Aorta (tissue), 5 donors: ENCODE results near the gene MGMT. TPM values are rescaled to one million over a fixed set of nuclear protein-coding genes. Genes with fewer than 3 reads are reported as not detected.

Experiments used
- ATAC-seq: fragments of 200-7000 bp; cut with Tn5 transposase; one replicate; pipeline ENCODE4 v1.9.1; 2022; ENCODE audit warnings: moderate library complexity; ENCODE audit not compliant: low FRiP score
- DNase-seq, 2 donors: peaks; one replicate each; pipeline ENCODE4 v3.0.0-alpha.2; 2020
- H3K27ac ChIP-seq, 2 donors: one replicate each; pipeline ENCODE4 v1.5.1; 2013; ENCODE audit warnings: low read length in 2 of 2, mild to moderate bottlenecking in 2 of 2, moderate library complexity in 2 of 2, control low read depth in 1 of 2, inconsistent platforms in 1 of 2, low read depth in 1 of 2
- H3K27me3 ChIP-seq, 2 donors: one replicate each; pipeline ENCODE4 v1.6.1; 2013; ENCODE audit warnings: control low read depth in 1 of 2, low read length in 1 of 2, mild to moderate bottlenecking in 1 of 2, moderate library complexity in 1 of 2; ENCODE audit not compliant: insufficient read depth in 2 of 2, control insufficient read depth in 1 of 2
- H3K36me3 ChIP-seq, 2 donors: one replicate each; pipeline ENCODE4 v1.6.1; 2013; ENCODE audit warnings: control low read depth in 1 of 2, low read length in 1 of 2, mild to moderate bottlenecking in 1 of 2; ENCODE audit not compliant: insufficient read depth in 2 of 2, control insufficient read depth in 1 of 2
- H3K4me1 ChIP-seq, 2 donors: one replicate each; pipeline ENCODE4 v1.6.1; 2013; ENCODE audit warnings: low read length in 2 of 2, control low read depth in 1 of 2, mild to moderate bottlenecking in 1 of 2, moderate library complexity in 1 of 2; ENCODE audit not compliant: insufficient read depth in 2 of 2, control insufficient read depth in 1 of 2
- H3K4me3 ChIP-seq, 2 donors: one replicate each; pipeline ENCODE4 v1.5.1; 2013; ENCODE audit warnings: low read length in 2 of 2, control low read depth in 1 of 2, mild to moderate bottlenecking in 1 of 2
- H3K9me3 ChIP-seq: one replicate; pipeline ENCODE4 v1.6.1; 2013; ENCODE audit warnings: mild to moderate bottlenecking, low read length; ENCODE audit not compliant: control insufficient read depth
- WGBS, 2 donors: extraction: QIAGEN DNeasy Blood & Tissue Kit; methylation state at CpG; one replicate each; pipeline ENCODE4 v1.1.7; 2013; 5-methylcytosine and 5-hydroxymethylcytosine counted together
- intact Hi-C, 2 donors: fragments of 100-400 bp; cut with DNase I; formaldehyde crosslinking; loops; one replicate each; pipeline versions ENCODE4 v1.14.2 to v1.15.0; 2022
- polyA plus RNA-seq, 2 donors: library from polyadenylated mRNA; stranded (reverse); fragments of 200-250 nt; gene quantifications; one replicate each; pipeline ENCODE4 v1.2.3, GENCODE V29; 2013
- total RNA-seq, 2 donors: library from RNA; stranded (reverse); fragmentation: NEBNext Ultra II Directional; extraction: Animal tissue kit (Norgen Biotek cat#: 25700); gene quantifications; one replicate each; pipeline ENCODE4 v1.2.1, GENCODE V29; 2021
- donor health status: healthy with polysubstance abuse.
- donor health status: Bipolar disorder and iron deficiency.
- donor health status: DM: no; HTN: no; CAD: no.
- donor health status: DM: no; HTN: no; CAD: no.
- donor health status: DM: yes; HTN: yes; CAD: no.

Gene MGMT
- total and polyA plus RNA-seq, 4 donors: 8.8 to 30.0 (median 14.1) TPM

DNA sequence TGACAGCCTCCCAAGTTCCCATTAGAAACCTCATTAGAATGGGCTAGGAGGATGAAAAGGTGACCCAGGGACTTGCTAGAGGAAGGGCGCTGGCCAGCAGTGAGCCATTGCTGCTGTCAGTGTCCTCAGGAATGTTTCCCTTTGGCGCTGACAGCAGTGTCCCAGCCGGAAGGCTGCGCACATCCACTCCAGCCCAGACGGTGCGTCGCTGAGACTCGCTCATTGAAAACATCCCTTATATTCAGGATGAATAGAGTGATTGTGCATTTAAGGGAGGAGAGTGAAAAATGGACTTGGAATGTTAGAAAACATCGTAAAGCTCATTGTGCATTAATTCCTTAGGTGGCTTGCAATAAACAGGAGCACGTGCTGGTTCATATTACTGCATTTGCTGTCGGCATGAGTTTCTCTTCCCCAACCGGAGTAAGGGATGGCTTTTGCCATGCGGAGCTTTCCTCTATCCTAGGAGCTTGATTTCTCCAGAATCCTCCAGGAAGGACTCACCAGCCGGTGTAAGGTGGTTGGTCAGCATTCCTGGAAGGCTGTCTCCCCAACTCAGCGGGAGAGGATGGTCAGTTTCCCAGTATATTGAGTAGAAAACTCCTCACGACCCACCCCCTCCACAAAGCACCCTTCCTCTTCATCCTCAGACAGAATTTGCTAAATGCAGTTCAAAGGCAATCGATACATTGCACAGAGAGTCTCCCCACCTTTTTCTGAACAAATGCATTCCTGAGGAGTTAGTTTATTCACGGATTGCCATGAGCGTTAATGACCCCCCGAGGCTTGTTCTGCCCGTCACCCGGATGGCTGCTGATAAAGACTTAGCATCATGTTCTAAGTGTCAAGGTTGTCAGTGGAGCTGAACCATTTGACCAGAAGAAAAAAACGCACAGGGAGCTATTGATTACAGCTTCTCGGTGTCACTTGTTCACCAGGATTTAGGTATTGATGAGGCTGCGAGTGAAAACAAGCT lies 295.2 kb downstream of the MGMT start:
- H3K4me3 ChIP-seq: no peak overlapping the region
- 83 to 90% methylated on average over 25 of the region's 25 CpGs for WGBS, 2 donors
- DNase-seq (peak in 1 of 2 donors; percentile 71), ATAC-seq (no peak)
- no peaks in the 10 kb centered on the region for H3K4me1 ChIP-seq
- no peaks in the 10 kb centered on the region for H3K36me3 ChIP-seq
- H3K9me3 ChIP-seq: no peaks in the 10 kb centered on the region
- no peaks in the 10 kb centered on the region for H3K27me3 ChIP-seq
- no peak overlapping the region for H3K27ac ChIP-seq
- intact Hi-C loops: no loop called here

DNA sequence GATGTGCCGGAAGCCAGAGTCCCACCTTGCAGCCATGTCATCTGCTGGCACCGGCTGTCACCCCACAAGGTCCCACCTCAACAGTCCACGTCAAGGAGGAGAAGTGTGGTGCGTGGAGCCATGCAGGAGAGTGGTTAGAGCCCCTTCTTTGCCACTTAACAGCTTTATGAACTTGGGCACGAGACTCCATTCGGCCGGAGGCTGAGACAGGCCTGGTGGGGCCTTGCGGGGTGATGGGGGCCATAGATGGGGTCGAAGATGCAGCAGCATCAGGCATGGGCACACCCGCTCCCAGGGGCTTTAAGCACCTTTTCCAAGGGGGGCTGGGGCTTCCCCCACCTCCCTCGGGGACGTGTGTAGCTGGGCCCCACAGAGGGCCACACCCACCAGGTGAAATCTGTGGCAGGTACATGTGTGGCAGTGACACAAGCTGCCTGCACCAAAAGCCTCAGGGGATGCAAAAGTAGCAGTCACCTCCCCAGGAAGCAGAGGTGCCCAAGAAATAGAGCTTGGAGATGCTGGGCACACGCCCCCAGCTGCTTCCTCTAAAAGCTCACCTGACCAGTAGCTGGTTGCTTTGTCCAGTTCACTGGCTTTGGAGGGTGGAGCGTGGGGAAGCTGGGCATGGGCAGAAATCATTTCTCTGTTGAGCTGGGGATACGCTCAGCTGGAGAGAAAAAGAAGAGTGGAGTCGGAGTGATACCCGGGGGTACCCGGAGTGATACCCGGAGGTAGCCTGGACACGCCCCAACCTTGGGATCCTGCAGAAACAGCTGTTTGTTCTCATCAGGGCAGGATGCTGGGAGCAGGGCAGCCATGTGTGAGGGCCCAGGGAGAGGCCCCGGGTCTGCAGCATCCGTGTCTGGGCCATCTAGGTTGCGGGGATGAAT lies 297.2 kb downstream of the MGMT start:
- Histone ChIP-seq H3K4me1 (no peaks in the 10 kb centered on the region), H3K36me3 (no peaks in the 10 kb centered on the region), H3K9me3 (no peaks in the 10 kb centered on the region), H3K27me3 (no peaks in the 10 kb centered on the region), H3K4me3 (no peak overlapping the region), H3K27ac (no peak overlapping the region)
- DNase-seq (peak in 1 of 2 donors; percentile 46), ATAC-seq (no peak)
- intact Hi-C loops: no loop called here
- 94 to 95% methylated on average over 22 to 23 of the region's 23 CpGs for WGBS, 2 donors

DNA sequence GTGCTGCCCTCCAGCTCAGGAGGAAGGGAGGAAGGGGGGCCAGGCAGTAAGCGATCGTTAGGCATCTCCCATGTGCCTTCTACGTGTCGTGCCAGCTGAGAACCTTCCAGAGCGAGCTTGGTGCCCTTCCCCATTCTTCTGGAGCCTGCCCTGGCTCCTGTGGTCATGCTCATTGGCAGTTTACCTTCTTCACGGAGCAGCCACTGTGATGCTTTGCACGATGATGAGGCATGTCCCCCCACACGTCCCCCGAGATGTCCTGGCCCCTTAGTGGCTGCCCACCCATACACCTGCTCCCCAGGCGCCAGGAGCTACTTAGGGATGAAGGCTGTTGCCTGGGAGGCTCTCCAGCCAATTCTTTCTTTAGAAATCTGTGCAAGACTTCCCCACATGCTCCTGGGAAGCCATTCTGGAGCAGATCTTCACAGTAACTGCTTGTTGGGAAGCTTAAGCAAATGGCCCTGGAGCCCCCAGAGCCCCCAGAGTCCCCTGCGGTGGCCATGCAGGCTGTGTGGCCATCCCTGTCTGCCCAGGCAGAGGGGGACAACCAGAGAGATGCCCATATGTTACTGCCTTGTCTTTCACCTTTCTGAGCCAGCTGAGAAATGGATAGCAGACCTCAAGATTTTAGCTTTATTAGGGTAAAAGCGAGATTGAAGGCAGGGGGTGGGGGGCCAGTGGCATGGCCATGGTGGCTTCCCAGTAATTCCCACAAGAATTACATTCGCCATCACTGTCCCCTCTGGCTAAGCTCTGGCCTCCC lies 298.0 kb downstream of the MGMT start:
- no peak overlapping the region for H3K4me3 ChIP-seq
- H3K9me3 ChIP-seq: no peaks in the 10 kb centered on the region
- H3K36me3 ChIP-seq: no peaks in the 10 kb centered on the region
- H3K4me1 ChIP-seq: no peaks in the 10 kb centered on the region
- intact Hi-C loops: no loop called here
- no peak overlapping the region for H3K27ac ChIP-seq
- H3K27me3 ChIP-seq: no peaks in the 10 kb centered on the region
- WGBS, 2 donors: 91 to 92% methylated on average over 13 of the region's 13 CpGs
- DNase-seq (peak in 1 of 2 donors; percentile 26), ATAC-seq (no peak)

DNA sequence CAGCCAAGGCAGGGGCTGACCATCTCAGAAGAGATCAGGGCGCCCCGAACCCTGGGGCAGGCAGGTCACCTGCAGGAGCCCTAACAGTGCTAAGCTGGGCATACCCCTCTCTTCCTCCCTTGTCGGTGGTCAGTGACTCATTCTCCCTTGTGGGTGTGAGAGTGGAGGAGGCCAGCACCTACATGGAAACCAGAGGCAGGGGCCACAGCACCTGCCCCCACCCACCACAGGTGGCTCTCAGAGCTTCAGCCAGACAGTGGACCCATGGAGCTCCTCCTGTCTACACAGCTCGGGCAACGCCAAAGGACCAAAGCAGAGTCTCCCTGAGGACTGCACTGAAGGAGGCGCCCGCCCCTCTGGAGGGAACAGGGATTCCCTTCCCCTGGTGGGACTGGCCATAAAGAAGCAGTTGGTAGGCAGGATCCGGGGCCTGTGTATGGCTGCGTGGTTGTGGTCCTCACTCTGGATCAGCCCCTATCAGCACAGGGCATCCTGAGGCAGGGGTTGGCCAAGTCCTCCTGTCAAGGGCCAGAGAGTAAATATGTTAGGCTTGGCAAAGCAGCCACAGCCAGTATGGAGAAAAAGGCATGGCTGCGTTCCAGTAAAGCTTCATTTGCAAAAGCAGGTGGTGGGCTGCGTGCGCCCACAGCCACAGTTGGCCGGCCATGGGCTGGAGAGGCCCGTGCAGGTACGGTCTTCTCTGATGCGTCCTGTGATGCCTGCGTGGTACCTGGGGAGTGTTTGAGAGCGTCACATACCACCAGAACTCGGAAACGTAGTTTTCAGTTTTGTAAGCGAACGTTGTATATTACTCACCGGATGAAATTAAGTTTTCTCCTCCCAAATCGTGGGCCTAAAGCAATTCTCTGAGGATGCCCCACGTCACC lies 298.9 kb downstream of the MGMT start:
- Histone ChIP-seq H3K4me3 (no peak overlapping the region), H3K27me3 (no peaks in the 10 kb centered on the region), H3K9me3 (no peaks in the 10 kb centered on the region), H3K4me1 (no peaks in the 10 kb centered on the region), H3K36me3 (no peaks in the 10 kb centered on the region), H3K27ac (no peak overlapping the region)
- DNase-seq (peak in 1 of 2 donors; percentile 50), ATAC-seq (no peak)
- intact Hi-C loops: no loop called here
- WGBS, 2 donors: 92 to 97% methylated on average over 24 to 25 of the region's 25 CpGs

DNA sequence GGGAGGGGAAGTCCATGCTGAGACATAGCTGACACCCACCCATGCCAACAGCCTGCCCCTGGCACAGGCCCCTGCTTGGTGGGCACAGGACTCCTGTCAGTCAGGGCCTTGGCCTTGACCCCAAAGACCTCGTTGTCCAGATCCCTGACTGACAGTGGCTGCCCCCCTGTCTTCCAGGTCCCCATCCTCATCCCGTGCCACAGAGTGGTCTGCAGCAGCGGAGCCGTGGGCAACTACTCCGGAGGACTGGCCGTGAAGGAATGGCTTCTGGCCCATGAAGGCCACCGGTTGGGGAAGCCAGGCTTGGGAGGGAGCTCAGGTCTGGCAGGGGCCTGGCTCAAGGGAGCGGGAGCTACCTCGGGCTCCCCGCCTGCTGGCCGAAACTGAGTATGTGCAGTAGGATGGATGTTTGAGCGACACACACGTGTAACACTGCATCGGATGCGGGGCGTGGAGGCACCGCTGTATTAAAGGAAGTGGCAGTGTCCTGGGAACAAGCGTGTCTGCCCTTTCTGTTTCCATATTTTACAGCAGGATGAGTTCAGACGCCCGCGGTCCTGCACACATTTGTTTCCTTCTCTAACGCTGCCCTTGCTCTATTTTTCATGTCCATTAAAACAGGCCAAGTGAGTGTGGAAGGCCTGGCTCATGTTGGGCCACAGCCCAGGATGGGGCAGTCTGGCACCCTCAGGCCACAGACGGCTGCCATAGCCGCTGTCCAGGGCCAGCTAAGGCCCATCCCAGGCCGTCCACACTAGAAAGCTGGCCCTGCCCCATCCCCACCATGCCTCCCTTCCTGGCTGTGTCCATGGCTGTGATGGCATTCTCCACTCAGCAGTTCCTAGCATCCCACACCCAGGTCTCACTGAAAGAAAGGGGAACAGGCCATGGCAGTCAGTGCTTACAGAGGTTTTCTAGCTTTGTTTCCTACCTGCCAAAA lies 299.8 kb downstream of the MGMT start:
- no peaks in the 10 kb centered on the region for H3K27me3 ChIP-seq
- intact Hi-C loops: no loop called here
- ATAC-seq: no peak
- H3K27ac ChIP-seq: no peak overlapping the region
- H3K36me3 ChIP-seq: no peaks in the 10 kb centered on the region
- WGBS, 2 donors: 93 to 96% methylated on average over 25 of the region's 25 CpGs
- H3K9me3 ChIP-seq: no peaks in the 10 kb centered on the region
- peak in 1 of 2 donors; percentile 70 for DNase-seq
- H3K4me3 ChIP-seq: no peak overlapping the region
- H3K4me1 ChIP-seq: no peaks in the 10 kb centered on the region

DNA sequence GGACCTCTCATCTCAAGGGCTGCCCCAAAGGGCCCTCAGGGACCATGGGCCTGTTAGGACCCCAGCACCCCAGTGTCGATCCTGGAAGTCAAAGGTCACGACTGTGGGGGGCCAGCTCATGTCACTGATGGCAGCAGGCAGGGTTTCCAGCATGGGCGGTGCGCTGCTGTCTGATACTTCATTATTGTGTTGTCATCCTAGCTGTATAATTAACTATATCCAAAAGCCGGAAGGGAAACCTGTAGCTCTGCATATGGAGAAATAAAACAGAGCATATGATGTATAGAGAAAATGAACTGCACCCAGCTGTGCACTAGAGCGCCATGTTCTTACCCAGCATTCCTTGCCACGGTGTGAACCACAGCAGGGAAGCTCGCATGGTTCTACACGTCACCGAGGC lies 300.7 kb downstream of the MGMT start:
- H3K36me3 ChIP-seq: no peaks in the 10 kb centered on the region
- H3K4me1 ChIP-seq: no peaks in the 10 kb centered on the region
- WGBS, 2 donors: 97% methylated on average over 10 of the region's 10 CpGs
- no peak overlapping the region for H3K4me3 ChIP-seq
- no peaks in the 10 kb centered on the region for H3K27me3 ChIP-seq
- ATAC-seq (no peak), DNase-seq (no peak)
- H3K9me3 ChIP-seq: no peaks in the 10 kb centered on the region
- intact Hi-C loops: no loop called here
- no peak overlapping the region for H3K27ac ChIP-seq
